Skeletal muscle tissue (tissue), 4 donors: Measurements from ENCODE around the gene TMEFF1. TPM values are rescaled to one million over a fixed set of nuclear protein-coding genes. Genes with fewer than 3 reads are reported as not detected.

Source experiments
- H3K27ac ChIP-seq: one replicate; pipeline ENCODE4 v1.7.0; 2013; ENCODE audit warnings: mild to moderate bottlenecking, low read depth, low read length, inconsistent platforms
- H3K27me3 ChIP-seq, 3 donors: one replicate each; pipeline ENCODE4 v1.7.0; 2013; ENCODE audit warnings: low read length in 3 of 3; ENCODE audit not compliant: control insufficient read depth in 3 of 3, insufficient read depth in 3 of 3
- H3K36me3 ChIP-seq, 3 donors: one replicate each; pipeline ENCODE4 v1.7.0; 2013; ENCODE audit warnings: low read length in 3 of 3; ENCODE audit not compliant: control insufficient read depth in 3 of 3, insufficient read depth in 3 of 3
- H3K4me1 ChIP-seq, 3 donors: one replicate each; pipeline ENCODE4 v1.7.0; 2013; ENCODE audit warnings: low read length in 3 of 3, mild to moderate bottlenecking in 3 of 3; ENCODE audit not compliant: control insufficient read depth in 3 of 3, insufficient read depth in 3 of 3
- H3K4me3 ChIP-seq, 3 donors: one replicate each; pipeline ENCODE4 v1.7.0; 2013; ENCODE audit warnings: low read length in 3 of 3
- H3K9ac ChIP-seq, 3 donors: one replicate each; pipeline ENCODE4 v1.7.0; 2013; ENCODE audit warnings: low read length in 3 of 3, mild to moderate bottlenecking in 3 of 3, moderate library complexity in 2 of 3, low read depth in 1 of 3
- H3K9me3 ChIP-seq, 3 donors: one replicate each; pipeline ENCODE4 v1.7.0; 2013; ENCODE audit warnings: low read length in 3 of 3; ENCODE audit not compliant: control insufficient read depth in 3 of 3
- total RNA-seq: library from RNA; depleted of rRNA; stranded (reverse); fragments of >200 nt; gene quantifications from one replicate; pipeline ENCODE4 v1.2.3, GENCODE V29; 2014
- donor health status: Osteomylitis.

Gene TMEFF1
- total RNA-seq, 1 donor from 2014 or later, result not detected

GRCh38 chr9:100595391-100596199, 122.6 kb downstream of the TMEFF1 start:
- Histone ChIP-seq H3K36me3 (no peaks in the 10 kb centered on the region), H3K9me3 (no peaks in the 10 kb centered on the region), H3K9ac (no peak overlapping the region), H3K4me1 (peaks cover 12 to 28% (median 22%) of the 10 kb centered on the region in 3 donors), H3K27me3 (no peaks in the 10 kb centered on the region), H3K4me3 (no peak overlapping the region), H3K27ac (no peak overlapping the region)

GRCh38 chr9:100597236-100597635, 124.3 kb downstream of the TMEFF1 start:
- H3K27me3 ChIP-seq, result no peaks in the 10 kb centered on the region
- H3K27ac ChIP-seq, result no peak overlapping the region
- peaks cover 12 to 18% (median 16%) of the 10 kb centered on the region in 3 donors for H3K4me1 ChIP-seq
- no peak overlapping the region for H3K9ac ChIP-seq
- no peaks in the 10 kb centered on the region for H3K9me3 ChIP-seq
- H3K4me3 ChIP-seq, result no peak overlapping the region
- H3K36me3 ChIP-seq, result no peaks in the 10 kb centered on the region

GRCh38 chr9:100598641-100599145, 125.7 kb downstream of the TMEFF1 start:
- H3K4me3 ChIP-seq, result peak overlapping the region; percentile 72 to 76 (median 73)
- H3K36me3 ChIP-seq, result no peaks in the 10 kb centered on the region
- no peak overlapping the region for H3K27ac ChIP-seq
- H3K27me3 ChIP-seq, result no peaks in the 10 kb centered on the region
- H3K9ac ChIP-seq, result peak overlapping the region; percentile 51 to 73 (median 52)
- H3K9me3 ChIP-seq, result no peaks in the 10 kb centered on the region
- peaks cover 12 to 17% (median 15%) of the 10 kb centered on the region in 3 donors for H3K4me1 ChIP-seq

GRCh38 chr9:100600521-100601079, 127.7 kb downstream of the TMEFF1 start:
- H3K36me3 ChIP-seq, result no peaks in the 10 kb centered on the region
- H3K4me1 ChIP-seq, result peaks cover 10 to 15% (median 14%) of the 10 kb centered on the region in 3 donors
- H3K4me3 ChIP-seq, result no peak overlapping the region
- H3K9me3 ChIP-seq, result no peaks in the 10 kb centered on the region
- H3K27ac ChIP-seq, result no peak overlapping the region
- no peaks in the 10 kb centered on the region for H3K27me3 ChIP-seq
- no peak overlapping the region for H3K9ac ChIP-seq

GRCh38 chr9:100601216-100601615, 128.3 kb downstream of the TMEFF1 start:
- no peaks in the 10 kb centered on the region for H3K27me3 ChIP-seq

GRCh38 chr9:100602342-100602801, 129.4 kb downstream of the TMEFF1 start:
- H3K4me3 ChIP-seq, result no peak overlapping the region
- H3K27me3 ChIP-seq, result no peaks in the 10 kb centered on the region
- H3K27ac ChIP-seq, result no peak overlapping the region

More at GRCh38 chr9:100601216-100601615, 128.3 kb downstream of the TMEFF1 start:
- H3K4me1 ChIP-seq, result peaks cover 9 to 15% (median 14%) of the 10 kb centered on the region in 3 donors
- H3K36me3 ChIP-seq, result no peaks in the 10 kb centered on the region
- no peak overlapping the region for H3K27ac ChIP-seq
- no peak overlapping the region for H3K4me3 ChIP-seq
- no peak overlapping the region for H3K9ac ChIP-seq
- no peaks in the 10 kb centered on the region for H3K9me3 ChIP-seq

GRCh38 chr9:100605405-100605804, 132.5 kb downstream of the TMEFF1 start:
- peaks cover 5 to 10% (median 5%) of the 10 kb centered on the region in 3 donors for H3K4me1 ChIP-seq

More at GRCh38 chr9:100602342-100602801, 129.4 kb downstream of the TMEFF1 start:
- H3K9ac ChIP-seq, result no peak overlapping the region
- peaks cover 9 to 15% (median 14%) of the 10 kb centered on the region in 3 donors for H3K4me1 ChIP-seq
- no peaks in the 10 kb centered on the region for H3K9me3 ChIP-seq
- no peaks in the 10 kb centered on the region for H3K36me3 ChIP-seq

GRCh38 chr9:100619194-100619593, 146.2 kb downstream of the TMEFF1 start:
- Histone ChIP-seq H3K27ac (no peak overlapping the region), H3K36me3 (no peaks in the 10 kb centered on the region), H3K4me3 (no peak overlapping the region), H3K4me1 (no peaks in the 10 kb centered on the region), H3K9ac (no peak overlapping the region), H3K27me3 (no peaks in the 10 kb centered on the region), H3K9me3 (no peaks in the 10 kb centered on the region)

More at GRCh38 chr9:100605405-100605804, 132.5 kb downstream of the TMEFF1 start:
- H3K9ac ChIP-seq, result no peak overlapping the region
- H3K9me3 ChIP-seq, result no peaks in the 10 kb centered on the region
- no peaks in the 10 kb centered on the region for H3K27me3 ChIP-seq
- H3K4me3 ChIP-seq, result no peak overlapping the region
- no peak overlapping the region for H3K27ac ChIP-seq
- no peaks in the 10 kb centered on the region for H3K36me3 ChIP-seq

GRCh38 chr9:100619665-100620064, 146.7 kb downstream of the TMEFF1 start:
- no peaks in the 10 kb centered on the region for H3K9me3 ChIP-seq
- no peaks in the 10 kb centered on the region for H3K27me3 ChIP-seq
- H3K4me3 ChIP-seq, result no peak overlapping the region
- no peak overlapping the region for H3K9ac ChIP-seq
- no peaks in the 10 kb centered on the region for H3K36me3 ChIP-seq
- H3K27ac ChIP-seq, result no peak overlapping the region
- H3K4me1 ChIP-seq, result no peaks in the 10 kb centered on the region

GRCh38 chr9:100623969-100624368, 151.0 kb downstream of the TMEFF1 start:
- Histone ChIP-seq H3K9me3 (no peaks in the 10 kb centered on the region), H3K27ac (no peak overlapping the region), H3K4me1 (no peaks in the 10 kb centered on the region), H3K36me3 (no peaks in the 10 kb centered on the region), H3K27me3 (no peaks in the 10 kb centered on the region), H3K4me3 (no peak overlapping the region), H3K9ac (no peak overlapping the region)
